Measurements from ENCODE around the gene CST9L.

The CST9L gene

GRCh38 chr20:23532533-23532932 lies 35.8 kb downstream of the CST9L start:
- TF ChIP-seq CTCF (IDR thresholded peaks at IDR 0.05), result no peak

GRCh38 chr20:23530937-23531567 lies 37.2 kb downstream of the CST9L start:
- no peak overlapping the region for H3K4me3 ChIP-seq (ENCODE audit: low read depth in 1 of 2, low read length in 1 of 2)
- H3K36me3 ChIP-seq, result no peaks in the 10 kb centered on the region
- no peaks in the 10 kb centered on the region for H3K9me3 ChIP-seq
- H3K4me1 ChIP-seq (ENCODE audit: control insufficient read depth in 1 of 2, insufficient read depth in 1 of 2, low read depth in 1 of 2, low read length in 1 of 2), result no peaks in the 10 kb centered on the region
- H3K27ac ChIP-seq, result no peak overlapping the region
- H3K27me3 ChIP-seq, result no peaks in the 10 kb centered on the region
- no peak for TF ChIP-seq CTCF (IDR thresholded peaks at IDR 0.05)

More at GRCh38 chr20:23532533-23532932, 35.8 kb downstream of the CST9L start:
- Histone ChIP-seq H3K4me3 (ENCODE audit: low read depth in 1 of 2, low read length in 1 of 2) (no peak overlapping the region), H3K9me3 (no peaks in the 10 kb centered on the region), H3K27ac (no peak overlapping the region), H3K27me3 (no peaks in the 10 kb centered on the region), H3K36me3 (no peaks in the 10 kb centered on the region), H3K4me1 (ENCODE audit: control insufficient read depth in 1 of 2, insufficient read depth in 1 of 2, low read depth in 1 of 2, low read length in 1 of 2) (no peaks in the 10 kb centered on the region)

- H3K4me1 ChIP-seq (ENCODE audit: control insufficient read depth in 1 of 2, insufficient read depth in 1 of 2, low read depth in 1 of 2, low read length in 1 of 2), result no peaks in the 10 kb centered on the region
- no peaks in the 10 kb centered on the region for H3K9me3 ChIP-seq
- H3K27me3 ChIP-seq, result no peaks in the 10 kb centered on the region
- H3K36me3 ChIP-seq, result no peaks in the 10 kb centered on the region
- no peak overlapping the region for H3K27ac ChIP-seq
- no peak for TF ChIP-seq CTCF (IDR thresholded peaks at IDR 0.05)
- H3K4me3 ChIP-seq (ENCODE audit: low read depth in 1 of 2, low read length in 1 of 2), result no peak overlapping the region
These were observed 39.3 kb downstream of the CST9L start for GRCh38 chr20:23528867-23529431.

- H3K27me3 ChIP-seq, result no peaks in the 10 kb centered on the region
- H3K4me3 ChIP-seq (ENCODE audit: low read depth in 1 of 2, low read length in 1 of 2), result no peak overlapping the region
- no peaks in the 10 kb centered on the region for H3K36me3 ChIP-seq
- TF ChIP-seq CTCF (IDR thresholded peaks at IDR 0.05), result no peak
- H3K4me1 ChIP-seq (ENCODE audit: control insufficient read depth in 1 of 2, insufficient read depth in 1 of 2, low read depth in 1 of 2, low read length in 1 of 2), result no peaks in the 10 kb centered on the region
- H3K9me3 ChIP-seq, result no peaks in the 10 kb centered on the region
- H3K27ac ChIP-seq, result no peak overlapping the region
These were observed 41.4 kb downstream of the CST9L start for GRCh38 chr20:23526850-23527249.

GRCh38 chr20:23524146-23524545 lies 44.1 kb downstream of the CST9L start:
- Histone ChIP-seq H3K4me1 (ENCODE audit: control insufficient read depth in 1 of 2, insufficient read depth in 1 of 2, low read depth in 1 of 2, low read length in 1 of 2) (no peaks in the 10 kb centered on the region), H3K27ac (no peak overlapping the region), H3K27me3 (no peaks in the 10 kb centered on the region), H3K36me3 (no peaks in the 10 kb centered on the region), H3K4me3 (ENCODE audit: low read depth in 1 of 2, low read length in 1 of 2) (no peak overlapping the region), H3K9me3 (no peaks in the 10 kb centered on the region)
- TF ChIP-seq CTCF (IDR thresholded peaks at IDR 0.05), result no peak

All from neutrophil (primary cell).